Measurements from ENCODE around the gene SLC25A22.

The SLC25A22 gene

DNA sequence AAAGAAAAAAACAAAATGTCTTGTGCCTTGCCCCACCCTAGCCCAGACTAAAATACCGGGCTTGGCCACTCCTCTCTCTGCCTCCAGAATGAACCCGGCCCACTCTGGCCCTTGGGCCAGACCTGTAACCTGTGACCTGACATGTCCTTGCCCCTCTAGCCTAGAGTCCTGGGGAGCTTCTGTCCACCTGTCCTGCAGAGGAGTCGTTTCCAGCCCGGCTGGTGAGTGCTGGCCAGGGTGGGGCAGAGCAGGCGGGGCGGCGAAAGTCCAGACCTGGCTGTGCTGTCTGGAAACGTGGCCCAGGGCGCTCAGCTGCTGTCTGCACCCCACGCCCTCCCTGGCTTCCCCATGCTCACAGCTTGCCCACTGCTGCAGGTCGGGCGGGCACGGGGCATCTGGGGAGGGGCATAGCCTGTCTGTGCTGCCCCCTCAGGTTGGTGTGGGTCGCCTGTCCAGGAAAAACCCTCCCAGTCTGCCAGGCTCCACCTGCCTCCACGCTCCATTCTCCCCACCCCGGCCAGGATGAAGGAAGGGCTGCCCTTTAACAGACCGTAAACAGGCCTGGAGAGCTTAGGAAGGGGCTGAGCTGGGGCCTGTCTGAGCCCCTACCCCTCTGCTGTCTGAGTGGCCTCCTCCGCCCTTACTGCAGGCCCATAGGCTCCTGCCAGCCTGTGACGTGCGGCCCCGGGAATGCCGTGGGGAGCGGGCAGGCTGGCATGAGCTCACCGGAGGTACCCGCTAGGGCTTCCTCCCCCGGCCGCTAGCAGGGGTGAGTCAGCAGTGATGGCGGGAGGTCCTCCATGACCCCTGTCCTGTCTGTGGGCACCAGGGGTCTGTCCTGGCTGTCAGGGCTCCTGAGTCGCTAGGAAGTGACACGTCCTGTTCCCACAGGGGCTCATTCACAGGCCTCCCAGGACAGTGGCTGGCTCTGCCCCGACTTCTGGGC lies 36.6 kb upstream of the SLC25A22 start:
- no peak for DNase-seq (ENCODE audit: low read depth in 3 of 3)

DNA sequence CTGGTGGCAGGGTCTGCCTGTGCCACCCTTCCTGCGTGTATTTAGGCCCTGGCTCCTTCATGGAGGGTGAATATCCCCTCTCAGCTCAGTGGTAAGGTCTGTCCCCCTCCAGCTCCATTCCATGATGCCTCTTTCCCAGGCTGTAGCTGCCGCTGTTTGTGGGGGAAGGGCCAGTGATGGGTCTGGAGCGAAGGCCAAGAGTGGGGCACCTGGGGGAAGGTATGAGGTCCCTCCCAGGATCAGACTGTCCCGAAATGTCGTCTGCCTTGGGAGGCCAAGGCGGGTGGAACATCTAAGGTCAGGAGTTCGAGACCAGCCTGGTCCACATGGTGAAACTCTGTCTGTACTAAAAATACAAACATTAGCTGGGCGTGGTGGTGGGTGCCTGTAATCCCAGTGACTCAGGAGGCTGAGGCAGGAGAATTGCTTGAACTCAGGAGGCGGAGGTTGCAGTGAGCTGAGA lies 35.8 kb upstream of the SLC25A22 start:
- DNase-seq (ENCODE audit: low read depth in 3 of 3): no peak

DNA sequence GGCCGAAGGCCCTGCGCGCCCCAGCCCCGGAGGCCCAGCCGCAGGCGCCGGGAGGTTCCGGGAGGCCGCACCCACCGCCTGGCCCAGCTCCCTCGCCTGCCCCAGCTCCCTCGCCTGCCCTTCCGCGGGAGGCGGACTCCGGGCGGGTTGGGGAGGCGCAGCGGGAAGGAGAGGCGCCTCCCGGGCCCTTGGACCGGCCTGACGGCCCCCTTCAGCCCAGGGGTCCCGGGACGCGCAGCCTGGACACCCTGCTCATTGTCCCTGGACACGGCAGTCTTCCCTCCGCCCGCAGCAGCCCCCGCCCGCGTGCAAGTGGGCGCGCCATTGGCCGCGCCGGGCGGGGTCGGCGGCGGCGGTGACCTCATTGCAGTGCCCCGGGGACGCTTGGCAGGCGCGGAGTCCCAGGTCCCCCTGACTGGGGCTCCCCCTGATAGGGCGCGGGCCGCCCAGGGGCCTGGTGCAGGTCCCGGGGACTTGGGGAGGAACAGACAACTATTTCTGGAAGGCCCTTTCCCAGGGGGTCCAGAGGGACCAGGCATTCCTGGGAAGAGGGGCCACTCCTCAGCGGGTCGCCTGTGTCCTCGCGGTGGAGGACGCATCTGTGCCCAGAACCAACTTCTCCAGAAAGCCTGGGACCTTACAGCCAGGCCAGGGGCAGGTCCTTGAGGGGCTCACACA lies 35.2 kb upstream of the SLC25A22 start:
- no peak for DNase-seq (ENCODE audit: low read depth in 3 of 3)

DNA sequence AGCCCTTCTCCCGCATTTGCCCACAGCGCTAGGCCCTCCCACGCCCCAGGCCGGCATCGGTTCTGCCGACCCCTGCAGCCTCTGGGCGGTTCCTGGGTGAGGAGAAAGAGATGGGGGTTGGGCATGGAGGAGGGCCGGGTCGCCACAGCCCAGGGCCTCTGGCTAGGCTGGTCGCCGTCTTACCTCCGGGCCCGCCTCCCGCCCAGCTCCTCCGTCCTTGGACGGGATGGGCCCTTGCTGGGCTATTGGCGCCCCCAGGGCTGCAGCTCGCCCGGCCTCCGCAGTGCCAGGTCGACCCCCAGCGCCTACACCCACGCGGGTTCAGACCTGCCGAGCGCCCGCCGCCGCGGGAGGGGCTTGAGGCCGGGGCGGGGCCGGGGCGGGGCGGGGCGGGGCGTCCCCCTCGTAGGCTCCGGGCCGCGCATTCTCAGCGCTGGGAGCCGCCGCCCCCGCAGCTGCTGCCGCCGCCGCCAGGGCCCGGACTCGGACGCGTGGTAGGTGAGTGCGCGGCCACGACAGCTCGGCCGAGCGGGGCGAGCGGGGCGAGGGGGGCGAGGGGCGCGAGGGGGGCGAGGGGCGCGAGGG lies 34.5 kb upstream of the SLC25A22 start, which contains the start of gene CD151:
Gene CD151, plus strand, starts transcription at position 424 of the 585 bp plus-strand sequence. CDS start 3,118 bp downstream, outside the sequence.
- no peak for DNase-seq (ENCODE audit: low read depth in 3 of 3)

DNA sequence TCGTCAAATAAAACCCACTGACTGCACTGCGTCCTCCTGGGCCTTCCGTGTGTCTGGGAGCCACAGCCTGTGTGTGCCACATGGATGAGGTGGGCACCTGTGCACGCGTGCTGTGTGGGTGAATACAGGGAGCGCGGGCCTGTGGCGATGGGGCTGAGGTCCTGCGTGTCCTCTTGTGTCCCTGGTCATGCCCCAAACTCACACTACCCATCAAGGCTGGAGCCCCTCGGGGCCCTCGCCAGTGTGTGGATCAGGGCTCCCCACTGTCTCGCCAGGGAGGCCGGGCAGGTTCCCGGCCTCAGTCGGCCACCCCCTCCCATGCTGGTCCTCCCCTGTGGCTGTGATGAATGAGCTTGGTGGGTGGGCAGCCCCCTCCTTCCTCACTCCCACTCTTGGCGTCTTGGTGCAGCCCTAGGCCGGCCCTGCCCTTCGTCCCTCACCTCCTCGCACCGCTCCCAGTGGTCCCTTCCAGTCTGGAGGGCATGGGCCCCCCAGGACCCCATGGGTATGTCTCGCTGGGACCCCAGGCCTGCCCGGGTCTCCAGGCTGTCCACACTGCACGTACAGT lies 34.0 kb upstream of the SLC25A22 start:
- DNase-seq (ENCODE audit: low read depth in 3 of 3): no peak

DNA sequence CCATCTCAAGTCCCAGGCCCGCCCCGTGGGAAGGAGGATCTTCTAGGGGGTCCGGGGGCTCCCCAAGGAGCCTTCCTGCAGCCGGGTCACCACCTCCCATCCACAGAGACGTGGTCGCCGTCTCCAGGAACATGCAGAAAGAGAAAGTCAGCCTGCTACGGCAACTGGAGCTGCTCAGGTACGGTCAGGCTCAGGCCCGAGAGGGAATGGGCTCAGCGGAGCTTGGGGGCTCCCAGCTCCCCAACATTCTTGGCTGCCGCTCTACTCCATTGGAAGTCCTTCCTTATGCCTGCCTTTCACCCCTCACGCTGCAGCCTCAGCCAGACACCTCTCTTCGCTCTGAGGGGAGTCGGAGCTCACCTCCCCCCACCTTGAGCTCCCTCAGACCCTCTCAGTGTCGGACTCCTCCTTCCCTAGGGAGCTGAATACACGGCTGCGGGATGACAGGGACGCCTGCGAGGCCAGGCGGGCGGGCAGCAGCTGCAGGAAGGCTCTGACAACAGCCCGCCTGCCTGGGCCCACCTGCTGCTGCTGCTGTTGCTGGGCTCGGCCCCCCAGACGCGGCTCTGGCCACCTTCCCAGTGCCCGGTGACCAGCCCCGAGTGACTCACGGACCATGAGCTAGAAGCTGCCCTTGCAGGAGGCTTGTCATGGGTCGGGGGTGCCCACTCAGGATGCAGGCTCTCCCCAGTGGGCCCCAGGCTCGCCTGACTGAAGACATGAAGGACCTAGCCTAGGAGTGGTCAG lies 33.2 kb upstream of the SLC25A22 start:
- DNase-seq (ENCODE audit: low read depth in 3 of 3): no peak

DNA sequence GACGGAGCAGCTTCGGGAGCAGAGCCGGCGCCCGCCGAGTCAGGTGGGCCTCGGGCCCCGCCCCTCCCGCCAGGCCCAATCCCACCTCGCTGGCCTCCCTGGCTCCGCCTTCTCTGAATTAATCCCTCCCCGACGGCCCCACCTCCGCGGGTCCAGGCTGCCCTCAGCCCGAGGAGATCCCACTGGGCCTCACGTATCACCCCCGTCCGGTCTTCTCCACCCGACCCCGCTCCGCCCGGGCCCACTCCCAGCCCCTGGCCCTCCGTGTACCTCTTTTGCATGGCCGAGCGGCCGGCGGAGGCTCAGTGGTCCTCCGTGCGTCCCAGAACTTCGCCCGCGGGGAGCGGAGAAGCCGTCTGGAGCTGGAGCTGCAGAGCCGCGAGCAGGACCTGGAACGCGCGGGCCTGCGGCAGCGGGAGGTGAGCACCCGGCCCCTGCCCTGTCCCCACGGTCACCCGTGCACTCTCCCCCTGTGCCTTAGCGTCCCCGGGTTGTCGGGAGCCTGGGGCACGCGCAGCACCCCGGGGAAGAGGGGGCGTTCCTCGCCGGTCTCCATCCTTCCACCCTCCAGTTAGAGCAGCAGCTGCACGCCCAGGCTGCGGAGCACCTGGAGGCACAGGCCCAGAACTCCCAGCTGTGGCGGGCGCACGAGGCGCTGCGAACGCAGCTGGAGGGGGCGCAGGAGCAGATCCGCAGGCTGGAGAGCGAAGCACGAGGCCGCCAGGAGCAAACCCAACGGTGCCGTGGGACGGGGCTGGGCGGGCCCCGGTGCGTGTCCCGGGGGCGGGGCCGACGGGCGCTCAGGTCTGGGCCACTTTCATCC lies 32.4 kb upstream of the SLC25A22 start:
- DNase-seq (ENCODE audit: low read depth in 3 of 3): no peak

DNA sequence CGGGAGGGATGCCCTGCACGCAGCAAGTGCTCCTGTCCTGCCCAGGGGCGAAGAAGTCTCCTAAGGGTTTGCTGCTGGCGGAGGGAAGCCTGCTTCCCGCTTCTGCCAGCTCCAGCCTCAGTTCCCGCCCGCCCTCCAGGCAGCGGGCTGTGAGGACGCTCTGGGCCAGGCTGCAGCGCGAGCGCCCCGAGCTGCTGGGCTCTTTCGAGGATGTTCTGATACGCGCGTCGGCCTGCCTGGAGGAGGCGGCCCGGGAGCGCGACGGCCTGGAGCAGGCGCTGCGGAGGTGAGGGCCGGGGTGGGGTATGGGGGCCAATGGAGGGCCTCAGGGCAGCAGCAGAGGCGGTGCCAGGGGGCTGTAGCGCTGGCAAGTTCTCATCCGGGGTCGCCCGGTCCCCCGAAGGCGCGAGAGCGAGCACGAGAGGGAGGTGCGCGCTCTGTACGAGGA lies 31.8 kb upstream of the SLC25A22 start:
- no peak for DNase-seq (ENCODE audit: low read depth in 3 of 3)

DNA sequence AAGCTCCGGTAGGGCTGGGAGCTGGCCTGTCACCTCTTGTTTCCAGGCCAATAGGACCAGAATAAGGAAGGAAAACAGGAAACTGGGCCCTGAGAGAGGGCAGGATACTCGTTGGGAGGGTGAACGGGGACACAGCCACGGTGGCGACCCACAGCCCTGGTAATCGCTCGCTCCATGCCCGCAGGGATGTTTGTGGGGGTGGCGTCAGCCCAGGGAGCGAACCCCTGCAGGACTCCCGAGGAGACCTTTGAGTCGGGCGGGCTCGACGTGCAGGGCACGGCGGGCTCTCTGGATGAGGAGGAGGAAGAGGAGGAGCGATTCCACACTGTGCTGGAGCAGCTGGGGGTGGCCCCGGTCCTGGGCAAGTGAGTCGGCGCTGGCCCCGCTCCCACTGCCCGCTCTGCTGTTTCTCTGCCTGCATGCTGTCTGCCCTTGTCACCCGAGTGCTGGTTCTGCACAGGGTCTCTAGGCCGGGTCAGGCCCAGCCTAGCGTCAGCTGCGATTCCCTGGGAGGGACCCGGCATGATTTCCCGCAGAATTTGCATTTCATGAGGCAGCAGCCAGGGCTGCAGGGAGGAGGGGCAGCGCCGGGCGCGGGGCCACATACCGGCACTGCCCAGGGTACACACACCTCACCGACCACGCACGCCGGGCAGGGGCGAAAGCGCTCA lies 31.2 kb upstream of the SLC25A22 start:
- DNase-seq (ENCODE audit: low read depth in 3 of 3): no peak

DNA sequence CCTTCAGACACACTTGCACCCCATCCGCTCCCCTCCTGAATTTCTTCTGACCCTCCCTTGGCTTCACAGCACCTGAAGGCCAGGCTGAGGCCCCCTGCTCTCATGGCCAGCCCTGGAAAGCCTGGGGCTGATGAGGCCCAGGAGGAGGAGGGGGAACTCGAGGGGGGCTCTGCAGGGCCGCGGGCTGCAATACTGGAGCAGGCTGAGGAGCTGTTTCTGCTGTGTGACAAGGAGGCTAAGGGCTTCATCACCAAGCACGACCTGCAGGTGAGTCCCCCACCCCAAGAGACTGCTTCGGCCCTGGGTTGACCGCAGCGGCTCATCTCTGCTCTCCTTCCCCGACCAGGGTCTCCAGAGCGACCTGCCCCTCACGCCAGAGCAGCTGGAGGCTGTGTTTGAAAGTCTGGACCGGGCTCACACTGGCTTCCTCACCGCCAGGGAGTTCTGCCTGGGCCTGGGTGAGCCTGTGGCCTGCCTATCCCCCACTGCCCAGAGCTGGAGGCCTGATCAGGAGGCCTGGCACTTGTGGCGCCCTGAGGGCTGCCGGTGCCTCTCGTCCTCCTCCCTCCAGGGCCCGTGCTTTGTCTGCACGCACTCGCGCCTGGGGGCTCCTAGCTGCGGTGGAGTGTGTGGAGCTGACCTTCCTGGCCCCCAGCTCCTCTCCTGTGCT lies 30.6 kb upstream of the SLC25A22 start:
- no peak for DNase-seq (ENCODE audit: low read depth in 3 of 3)

DNA sequence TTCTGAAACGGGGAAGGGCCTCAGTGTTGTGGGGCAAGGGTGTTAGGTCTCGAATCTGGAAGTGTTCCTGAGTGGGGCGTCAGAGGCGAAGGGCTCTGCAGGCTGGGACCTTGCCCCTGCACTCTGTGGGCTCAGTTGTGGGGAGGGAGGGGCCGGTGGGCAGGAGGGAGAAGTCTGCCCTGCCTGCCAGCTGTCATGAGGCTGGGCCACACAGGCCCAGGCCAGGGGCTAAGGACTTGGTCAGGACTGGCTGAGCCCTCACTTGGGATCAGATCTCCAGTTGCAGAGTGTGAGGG lies 29.8 kb upstream of the SLC25A22 start, which contains the start of gene CRACR2B:
Gene CRACR2B, plus strand, starts transcription at position 23 of the 296 bp plus-strand sequence. CDS start 689 bp downstream, outside the sequence.
- no peak for DNase-seq (ENCODE audit: low read depth in 3 of 3)

DNA sequence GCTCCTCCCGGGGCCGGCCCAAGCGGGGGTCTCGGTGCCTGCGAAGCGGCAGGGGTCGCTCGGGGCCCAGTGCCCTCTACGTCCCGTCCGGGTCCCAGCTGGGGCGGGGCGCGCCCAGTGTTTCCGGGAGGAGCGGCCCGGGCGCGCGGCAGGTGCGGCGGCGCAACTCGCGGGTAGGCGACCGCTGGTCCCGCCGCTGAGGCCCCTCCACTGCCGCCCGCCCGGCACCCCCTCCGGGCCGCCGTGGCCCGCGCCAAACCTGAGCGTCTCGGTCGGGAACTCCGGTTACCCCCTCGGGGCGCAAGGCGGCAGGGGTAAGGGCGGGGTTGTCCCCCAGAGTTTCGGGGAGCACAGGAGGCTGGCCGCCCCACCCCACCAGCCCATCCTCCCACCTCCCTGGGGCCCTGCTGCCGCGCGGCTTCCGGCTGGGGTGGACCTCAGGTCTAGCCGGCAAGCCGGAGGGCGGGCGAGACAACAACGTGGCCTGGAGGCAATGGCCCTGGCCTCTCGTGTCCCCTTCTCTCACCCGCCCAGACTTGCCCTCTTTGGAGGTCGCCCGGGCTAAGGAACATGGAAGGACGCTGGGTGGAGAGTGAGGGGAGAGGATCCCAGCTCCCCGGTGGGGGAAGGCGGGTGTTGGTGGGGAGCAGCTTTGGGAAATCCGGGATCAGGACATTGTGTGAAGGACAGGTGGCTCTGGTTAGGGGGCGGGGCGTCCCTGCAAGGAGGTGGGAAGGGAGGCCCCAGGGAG lies 29.2 kb upstream of the SLC25A22 start:
- no peak for DNase-seq (ENCODE audit: low read depth in 3 of 3)

DNA sequence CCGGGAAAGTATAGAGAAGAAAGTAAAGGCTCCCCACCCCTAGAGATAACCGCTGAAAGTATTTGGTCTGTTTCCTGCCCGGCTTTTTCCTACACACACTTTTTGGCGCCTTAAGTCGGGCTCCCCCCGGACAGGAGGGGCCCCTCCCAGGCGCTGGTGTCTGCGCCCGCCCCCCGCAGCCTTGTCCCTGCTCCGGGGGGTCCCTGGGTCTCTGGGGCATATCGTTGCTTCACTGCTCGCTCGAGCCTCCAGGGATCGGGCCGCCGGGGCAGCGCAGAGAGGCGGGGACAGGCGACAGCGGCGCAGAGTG lies 28.7 kb upstream of the SLC25A22 start:
- no peak for DNase-seq (ENCODE audit: low read depth in 3 of 3)

DNA sequence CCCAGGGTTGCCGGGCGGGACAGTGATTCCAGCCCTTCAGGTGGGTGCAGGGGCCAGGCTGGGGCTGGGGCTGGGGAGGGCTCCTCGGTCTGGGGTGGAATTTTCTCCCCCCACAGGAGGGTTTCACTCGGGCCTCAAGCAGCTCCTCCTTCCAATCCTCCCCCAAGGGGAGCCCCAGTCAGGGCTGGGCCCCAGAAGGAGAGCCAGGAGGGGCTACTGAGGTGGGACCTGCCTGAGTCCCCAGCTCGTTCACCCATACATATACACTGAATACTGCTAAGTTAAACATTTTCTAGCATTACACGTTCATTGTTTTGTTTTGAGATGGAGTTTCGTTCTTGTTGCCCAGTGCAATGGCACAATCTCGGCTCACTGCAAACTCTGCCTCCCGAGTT lies 28.1 kb upstream of the SLC25A22 start:
- DNase-seq (ENCODE audit: low read depth in 3 of 3): no peak

DNA sequence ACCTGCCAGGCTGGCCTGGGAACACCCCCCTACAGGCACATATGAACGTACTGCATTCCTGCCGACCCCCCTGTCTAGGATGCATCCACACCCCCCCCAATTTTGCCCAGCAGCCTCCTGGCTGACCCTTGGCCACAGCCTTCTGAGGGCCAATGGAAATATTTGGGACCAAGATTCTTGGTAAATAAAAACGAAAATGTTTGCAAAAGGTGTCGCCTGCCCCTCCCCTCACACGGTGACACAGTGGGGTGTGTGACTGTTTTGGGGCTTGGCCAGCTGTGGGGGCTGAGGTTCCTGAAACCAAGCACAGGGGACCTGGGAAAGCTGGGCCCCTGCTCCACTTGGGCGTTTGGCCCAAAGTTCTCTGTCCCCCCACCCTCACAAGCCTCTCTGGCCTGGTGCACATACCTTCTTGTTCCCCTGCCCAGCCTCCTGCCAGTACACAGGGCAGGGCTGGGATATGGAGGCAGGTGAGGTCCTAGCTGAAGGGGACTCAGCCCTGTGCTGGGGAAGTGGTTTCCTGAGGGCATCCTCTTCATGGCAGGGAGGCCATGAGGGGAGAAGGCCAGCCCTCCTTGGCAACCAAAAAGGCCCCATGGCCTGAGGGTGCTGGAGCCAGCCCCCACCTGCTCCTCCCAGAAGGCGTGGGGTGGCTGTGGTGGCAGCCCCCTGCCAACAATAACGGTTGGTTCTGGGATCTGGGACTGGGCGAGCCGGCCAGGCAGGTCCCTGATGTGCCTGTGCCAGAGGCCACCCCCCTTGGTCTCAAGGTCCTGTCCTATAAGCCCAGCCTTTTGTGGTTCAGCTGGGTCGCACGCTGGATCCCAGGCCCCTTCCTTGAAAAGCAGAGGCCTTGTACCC lies 27.5 kb upstream of the SLC25A22 start:
- no peak for DNase-seq (ENCODE audit: low read depth in 3 of 3)

DNA sequence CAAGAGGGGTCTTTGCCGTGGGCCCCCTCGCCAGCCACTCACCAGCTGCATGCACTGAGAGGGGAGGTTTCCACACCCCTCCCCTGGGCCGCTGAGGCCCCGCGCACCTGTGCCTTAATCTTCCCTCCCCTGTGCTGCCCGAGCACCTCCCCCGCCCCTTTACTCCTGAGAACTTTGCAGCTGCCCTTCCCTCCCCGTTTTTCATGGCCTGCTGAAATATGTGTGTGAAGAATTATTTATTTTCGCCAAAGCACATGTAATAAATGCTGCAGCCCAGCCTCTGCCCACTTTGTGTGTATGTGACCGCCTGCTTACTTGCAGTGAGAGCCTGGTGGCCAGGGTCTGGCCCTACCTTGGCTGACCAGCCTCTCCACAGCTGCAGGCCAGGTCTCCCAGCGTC lies 26.9 kb upstream of the SLC25A22 start:
- no peak for DNase-seq (ENCODE audit: low read depth in 3 of 3)

DNA sequence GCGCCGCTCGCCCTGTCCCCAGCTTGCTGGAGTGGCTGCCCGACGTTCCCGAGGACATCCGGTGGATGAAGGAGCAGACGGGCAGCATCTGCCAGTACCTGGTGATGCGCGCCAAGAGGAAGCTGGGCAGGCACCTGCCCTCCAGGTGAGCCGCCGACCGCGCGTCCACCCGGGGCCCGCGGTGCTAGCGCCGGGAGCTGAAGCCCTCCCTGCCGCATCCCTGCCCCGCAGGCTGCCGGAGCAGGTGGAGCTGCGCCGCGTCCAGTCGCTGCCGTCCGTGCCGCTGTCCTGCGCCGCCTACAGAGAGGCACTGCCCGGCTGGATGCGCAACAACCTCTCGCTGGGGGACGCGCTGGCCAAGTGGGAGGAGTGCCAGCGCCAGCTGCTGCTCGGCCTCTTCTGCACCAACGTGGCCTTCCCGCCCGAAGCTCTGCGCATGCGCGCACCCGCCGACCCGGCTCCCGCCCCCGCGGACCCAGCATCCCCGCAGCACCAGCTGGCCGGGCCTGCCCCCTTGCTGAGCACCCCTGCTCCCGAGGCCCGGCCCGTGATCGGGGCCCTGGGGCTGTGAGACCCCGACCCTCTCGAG lies 26.3 kb upstream of the SLC25A22 start:
- no peak for DNase-seq (ENCODE audit: low read depth in 3 of 3)
